Immature natural killer cell (primary cell): ENCODE data around the gene RAB4A. TPM values are rescaled to one million over a fixed set of nuclear protein-coding genes. Genes with fewer than 3 reads are reported as not detected.

Experiments
- DNase-seq, 3 donors: peaks; one replicate each; pipeline ENCODE4 v3.0.0; 2022; ENCODE audit warnings: mixed read lengths in 1 of 3
- H3K27ac Mint-ChIP-seq, 6 donors: one replicate each; pipeline ENCODE4 v1.8.0; 2020; ENCODE audit warnings: mixed read lengths in 6 of 6, mild to moderate bottlenecking in 5 of 6, inconsistent platforms in 4 of 6, moderate library complexity in 3 of 6
- H3K27me3 Mint-ChIP-seq, 3 donors: one replicate each; pipeline ENCODE4 v1.8.0; 2020 to 2021; ENCODE audit warnings: low read depth in 3 of 3, mild to moderate bottlenecking in 3 of 3, mixed read lengths in 3 of 3, moderate library complexity in 3 of 3, inconsistent platforms in 1 of 3
- H3K36me3 Mint-ChIP-seq, 3 donors: one replicate each; pipeline ENCODE4 v1.8.0; 2020; ENCODE audit warnings: mixed read lengths in 3 of 3, inconsistent platforms in 2 of 3, mild to moderate bottlenecking in 2 of 3
- H3K4me1 Mint-ChIP-seq, 2 donors: one replicate each; pipeline ENCODE4 v1.8.0; 2020; ENCODE audit warnings: inconsistent platforms in 2 of 2, mild to moderate bottlenecking in 2 of 2, mixed read lengths in 2 of 2, moderate library complexity in 1 of 2
- H3K4me3 Mint-ChIP-seq, 5 donors: one replicate each; pipeline ENCODE4 v1.8.0; 2020; ENCODE audit warnings: mild to moderate bottlenecking in 5 of 5, mixed read lengths in 5 of 5, inconsistent platforms in 3 of 5, moderate library complexity in 3 of 5
- H3K9me3 Mint-ChIP-seq, 6 donors: one replicate each; pipeline ENCODE4 v1.8.0; 2020; ENCODE audit warnings: mild to moderate bottlenecking in 6 of 6, mixed read lengths in 6 of 6, inconsistent platforms in 4 of 6, moderate library complexity in 3 of 6
- polyA plus RNA-seq, 3 donors: library from polyadenylated mRNA; unstranded; fragments of 300-500 nt; fragmentation: Illumina TruSeq; gene quantifications; one replicate each; pipeline ENCODE4 v1.2.3, GENCODE V29; 2021

Gene RAB4A
- polyA plus RNA-seq, 3 donors from 2014 or later: 21.7 to 30.1 (median 22.3) TPM

DNA sequence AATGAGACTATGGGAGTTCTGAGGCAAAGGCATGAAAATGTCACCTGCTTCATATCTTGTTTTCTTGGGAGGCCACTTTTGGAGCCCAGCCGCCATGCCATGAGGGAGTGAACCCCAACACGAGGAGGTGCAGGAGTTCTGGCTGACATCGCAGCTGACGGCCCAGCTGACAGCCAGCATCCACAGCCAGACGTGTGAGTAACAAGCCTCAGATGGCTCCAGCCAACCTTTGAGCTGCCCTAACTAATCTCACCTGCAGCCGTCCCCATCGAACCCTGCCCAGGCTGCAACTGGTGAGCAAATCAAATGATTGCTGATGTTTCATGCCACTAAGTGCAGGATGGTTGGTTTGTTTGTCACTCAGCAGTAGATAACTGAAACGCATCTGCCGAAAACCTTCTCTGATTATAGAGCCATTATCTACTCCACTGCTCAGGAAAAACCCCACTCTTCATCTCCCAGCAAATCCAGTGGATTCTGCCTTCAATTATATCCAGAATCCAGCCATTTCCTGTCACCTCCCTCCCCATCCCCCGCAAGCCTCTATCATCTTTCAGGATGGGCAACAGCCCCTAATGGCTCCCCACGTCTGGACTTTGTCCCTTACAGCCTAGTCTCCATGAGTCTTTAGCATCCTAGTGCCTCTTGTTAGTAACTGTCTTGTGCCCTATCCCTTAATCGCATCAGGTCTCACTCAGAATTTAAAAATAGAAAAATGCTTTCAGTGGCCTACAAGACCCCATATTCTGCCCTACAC lies 18.5 kb upstream of the RAB4A start:
- Mint-ChIP-seq H3K4me3 (no peak overlapping the region), H3K27me3 (peaks cover 0 to 4% (median 2%) of the 10 kb centered on the region in 3 donors), H3K4me1 (peaks cover 21 to 25% of the 10 kb centered on the region in 2 donors)

DNA sequence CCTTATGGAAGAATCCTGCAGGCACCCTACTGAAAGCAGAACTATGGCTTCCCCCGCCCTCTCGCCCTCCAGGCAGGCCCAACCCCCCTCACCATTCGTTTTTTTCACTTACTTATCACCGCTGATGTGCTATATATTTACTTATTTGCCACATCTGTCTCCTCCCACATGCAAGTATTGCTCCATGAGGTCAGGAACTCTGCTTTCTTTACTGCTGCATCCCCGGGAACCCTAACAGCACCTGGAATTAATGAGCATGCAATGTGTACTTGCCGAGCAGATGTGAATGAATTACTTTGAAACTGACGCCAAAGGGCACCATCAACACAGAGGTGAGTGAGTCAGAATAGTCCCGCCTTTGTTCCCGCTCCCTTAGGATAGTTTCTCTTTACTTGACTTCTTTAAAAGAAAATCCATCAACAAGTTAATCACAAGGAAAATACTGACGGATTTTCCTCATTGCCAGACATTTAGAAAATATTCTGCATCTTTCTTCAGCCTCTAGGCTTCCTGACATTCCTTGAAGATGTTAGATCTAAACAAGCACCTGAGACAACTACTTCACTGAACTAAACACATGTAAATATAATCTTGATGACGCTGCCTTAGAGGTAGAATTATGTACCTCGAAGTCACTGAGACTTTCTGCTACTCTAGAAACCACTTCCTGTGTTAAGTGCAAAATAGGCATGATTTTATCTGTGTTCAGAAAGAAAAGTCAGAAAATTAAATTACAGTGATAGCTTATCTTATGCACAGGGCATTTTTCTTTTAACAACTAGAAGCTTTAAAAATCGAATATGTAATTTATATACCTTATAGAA lies 17.5 kb upstream of the RAB4A start:
- H3K4me3 Mint-ChIP-seq: peak overlapping the region; percentile 59 to 84 (median 68)
- peak; percentile 30 to 59 (median 48) for DNase-seq
- H3K9me3 Mint-ChIP-seq: no peaks in the 10 kb centered on the region
- no peaks in the 10 kb centered on the region for H3K36me3 Mint-ChIP-seq
- peaks cover 0 to 4% (median 4%) of the 10 kb centered on the region in 3 donors for H3K27me3 Mint-ChIP-seq
- H3K27ac Mint-ChIP-seq: peak overlapping the region; percentile 72 to 89 (median 77)
- peaks cover 28 to 32% of the 10 kb centered on the region in 2 donors for H3K4me1 Mint-ChIP-seq

More for the DNA sequence above, 18.5 kb upstream of the RAB4A start:
- no peaks in the 10 kb centered on the region for H3K36me3 Mint-ChIP-seq
- H3K9me3 Mint-ChIP-seq: no peaks in the 10 kb centered on the region
- H3K27ac Mint-ChIP-seq: peak overlapping the region in 5 of 6 donors; percentile 33 to 78 (median 76)
- no peak for DNase-seq

DNA sequence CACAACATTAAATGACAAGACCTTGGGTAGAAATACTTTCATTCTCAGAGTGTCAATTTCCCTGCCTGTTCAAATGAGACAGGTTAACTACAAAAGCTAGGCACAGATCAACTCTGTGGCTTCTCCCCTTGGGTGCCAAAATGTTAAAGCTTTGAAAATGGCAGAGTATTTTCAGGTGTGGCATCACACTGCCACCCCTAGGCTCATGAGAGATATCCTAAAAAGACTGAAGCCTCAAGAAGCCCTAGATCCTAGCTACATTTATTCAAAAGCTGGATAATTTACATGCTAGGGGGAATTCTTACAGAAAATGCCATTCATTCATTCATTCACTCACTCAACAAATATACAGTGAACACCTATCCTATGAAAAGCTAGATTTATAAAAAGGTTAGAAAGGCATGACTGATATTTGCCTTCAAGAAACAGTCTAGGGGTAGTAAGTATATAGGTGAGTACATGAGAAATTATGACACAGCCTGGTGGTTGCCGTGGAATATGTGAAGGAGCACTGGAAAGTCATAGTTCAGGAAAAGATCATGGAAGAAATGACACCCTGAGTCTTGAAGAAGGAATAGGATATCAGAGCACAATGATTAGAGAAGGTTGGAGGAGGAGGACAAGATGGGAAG lies 15.9 kb upstream of the RAB4A start:
- H3K4me3 Mint-ChIP-seq: peak overlapping the region in 2 of 5 donors; percentile 36 to 74
- no peaks in the 10 kb centered on the region for H3K9me3 Mint-ChIP-seq
- H3K27ac Mint-ChIP-seq: peak overlapping the region in 4 of 6 donors; percentile 52 to 87 (median 76)
- H3K4me1 Mint-ChIP-seq: peaks cover 35 to 40% of the 10 kb centered on the region in 2 donors
- H3K36me3 Mint-ChIP-seq: no peaks in the 10 kb centered on the region
- peak in 1 of 3 donors; percentile 23 for DNase-seq
- peaks cover 2 to 4% (median 3%) of the 10 kb centered on the region in 3 donors for H3K27me3 Mint-ChIP-seq

GRCh38 chr1:229258031-229258756 lies 12.7 kb upstream of the RAB4A start:
- peak; percentile 66 to 72 (median 66) for DNase-seq

DNA sequence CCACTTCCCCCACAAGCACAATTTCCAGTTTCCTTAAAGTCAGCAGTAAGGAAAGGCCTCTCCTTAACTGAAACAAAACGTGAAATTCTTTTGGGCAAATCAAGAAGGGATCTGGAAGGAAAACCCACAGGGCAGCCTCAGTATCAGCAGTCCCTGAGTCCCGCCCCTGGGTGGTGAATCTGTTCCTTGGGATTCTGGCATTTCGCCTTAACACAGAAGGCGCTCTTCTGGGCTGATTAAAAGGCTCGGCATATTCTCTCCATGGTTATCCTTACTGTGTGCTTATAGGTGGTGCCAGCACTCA lies 12.2 kb upstream of the RAB4A start:
- H3K36me3 Mint-ChIP-seq: no peaks in the 10 kb centered on the region
- H3K4me1 Mint-ChIP-seq: peaks cover 22 to 26% of the 10 kb centered on the region in 2 donors
- no peaks in the 10 kb centered on the region for H3K9me3 Mint-ChIP-seq
- DNase-seq: no peak
- peak overlapping the region; percentile 23 to 65 (median 49) for H3K4me3 Mint-ChIP-seq
- peaks cover 2 to 3% (median 2%) of the 10 kb centered on the region in 3 donors for H3K27me3 Mint-ChIP-seq
- peak overlapping the region; percentile 49 to 78 (median 60) for H3K27ac Mint-ChIP-seq

More at GRCh38 chr1:229258031-229258756, 12.7 kb upstream of the RAB4A start:
- peak overlapping the region; percentile 23 to 65 (median 49) for H3K4me3 Mint-ChIP-seq
- H3K4me1 Mint-ChIP-seq: peaks cover 27 to 31% of the 10 kb centered on the region in 2 donors
- peak overlapping the region; percentile 49 to 80 (median 60) for H3K27ac Mint-ChIP-seq
- H3K36me3 Mint-ChIP-seq: no peaks in the 10 kb centered on the region
- no peaks in the 10 kb centered on the region for H3K9me3 Mint-ChIP-seq
- H3K27me3 Mint-ChIP-seq: peaks cover 2 to 3% (median 2%) of the 10 kb centered on the region in 3 donors

DNA sequence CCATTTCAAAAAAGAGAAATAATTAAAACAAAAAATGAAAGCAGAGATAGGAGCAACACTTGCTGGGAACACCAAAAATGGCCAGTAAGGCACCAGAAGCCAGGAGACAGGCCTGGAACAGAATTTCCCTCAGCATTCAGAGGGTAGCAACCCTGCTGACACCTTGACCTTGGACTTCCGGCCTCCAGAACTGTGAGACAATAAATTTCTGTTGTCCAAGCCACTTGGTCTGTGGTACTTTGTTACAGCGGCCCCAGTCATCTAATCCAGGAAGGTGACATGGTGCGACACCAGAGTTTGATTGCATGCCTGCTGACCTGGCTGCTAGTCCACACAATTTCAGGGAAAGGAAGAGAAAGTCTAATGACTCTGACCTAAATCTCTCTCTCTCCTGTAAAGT lies 10.6 kb upstream of the RAB4A start:
- Mint-ChIP-seq H3K36me3 (no peaks in the 10 kb centered on the region), H3K9me3 (no peaks in the 10 kb centered on the region), H3K27ac (peak overlapping the region in 1 of 6 donors; percentile 28), H3K4me3 (no peak overlapping the region), H3K4me1 (peaks cover 14 to 15% of the 10 kb centered on the region in 2 donors), H3K27me3 (peaks cover 2 to 4% (median 3%) of the 10 kb centered on the region in 3 donors)
- no peak for DNase-seq

DNA sequence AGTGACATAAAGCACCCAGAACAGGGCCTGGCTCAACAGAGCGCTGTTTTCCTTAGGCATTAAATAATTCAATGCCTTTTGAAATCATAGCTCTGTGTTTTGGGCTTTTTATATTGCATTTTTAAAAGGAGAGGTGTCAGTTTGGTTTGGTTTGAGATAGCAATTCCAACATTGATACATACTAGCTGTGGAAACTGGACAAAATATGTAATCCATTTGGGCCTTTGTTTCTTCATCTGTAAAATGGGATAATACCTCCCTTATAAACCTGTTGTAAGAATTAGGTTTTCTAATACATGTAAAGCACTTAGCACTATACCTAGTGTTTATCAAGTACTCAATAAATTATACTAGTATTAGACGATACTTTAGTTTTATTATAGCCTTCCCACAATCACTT lies 8.7 kb upstream of the RAB4A start:
- no peaks in the 10 kb centered on the region for H3K9me3 Mint-ChIP-seq
- peaks cover 0 to 7% (median 3%) of the 10 kb centered on the region in 3 donors for H3K27me3 Mint-ChIP-seq
- no peak for DNase-seq
- H3K4me1 Mint-ChIP-seq: peaks cover 14 to 15% of the 10 kb centered on the region in 2 donors
- H3K27ac Mint-ChIP-seq: no peak overlapping the region
- H3K4me3 Mint-ChIP-seq: no peak overlapping the region
- H3K36me3 Mint-ChIP-seq: no peaks in the 10 kb centered on the region

DNA sequence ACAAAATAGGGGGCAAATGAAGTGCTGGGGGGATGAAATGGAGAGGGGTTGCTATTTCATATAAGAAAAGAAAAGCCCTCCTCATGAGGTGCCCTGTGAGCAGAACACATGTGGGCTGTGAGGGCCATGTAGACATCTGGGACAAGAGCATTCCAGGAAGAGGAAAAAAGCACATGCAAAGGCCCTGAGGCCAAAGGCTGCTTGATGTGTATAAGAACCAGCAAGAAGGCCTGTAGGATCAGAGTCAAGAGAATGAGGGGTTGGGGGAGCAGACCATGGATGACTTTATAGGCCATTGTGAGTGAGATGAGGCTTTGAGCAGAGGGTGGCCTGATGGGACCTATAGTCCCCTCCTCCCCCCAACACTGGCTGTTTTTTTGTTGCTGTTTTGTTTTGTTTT lies 7.7 kb upstream of the RAB4A start:
- H3K27me3 Mint-ChIP-seq: peaks cover 0 to 5% (median 3%) of the 10 kb centered on the region in 3 donors

GRCh38 chr1:229264068-229264467 lies 6.8 kb upstream of the RAB4A start:
- Mint-ChIP-seq H3K4me1 (peaks cover under 1% of the 10 kb centered on the region in 2 donors), H3K27ac (no peak overlapping the region), H3K9me3 (no peaks in the 10 kb centered on the region), H3K4me3 (no peak overlapping the region), H3K27me3 (peaks cover 0 to 5% (median 0%) of the 10 kb centered on the region in 3 donors), H3K36me3 (no peaks in the 10 kb centered on the region)
- no peak for DNase-seq

More for the DNA sequence above, 7.7 kb upstream of the RAB4A start:
- no peak for DNase-seq
- H3K4me1 Mint-ChIP-seq: peaks cover 8 to 9% of the 10 kb centered on the region in 2 donors
- no peak overlapping the region for H3K4me3 Mint-ChIP-seq
- no peaks in the 10 kb centered on the region for H3K36me3 Mint-ChIP-seq
- no peak overlapping the region for H3K27ac Mint-ChIP-seq
- H3K9me3 Mint-ChIP-seq: no peaks in the 10 kb centered on the region

GRCh38 chr1:229264487-229264886 lies 6.4 kb upstream of the RAB4A start:
- Mint-ChIP-seq H3K27ac (no peak overlapping the region), H3K4me1 (no peaks in the 10 kb centered on the region), H3K27me3 (peaks cover 0 to 5% (median 0%) of the 10 kb centered on the region in 3 donors), H3K36me3 (no peaks in the 10 kb centered on the region), H3K9me3 (no peaks in the 10 kb centered on the region), H3K4me3 (no peak overlapping the region)
- no peak for DNase-seq

DNA sequence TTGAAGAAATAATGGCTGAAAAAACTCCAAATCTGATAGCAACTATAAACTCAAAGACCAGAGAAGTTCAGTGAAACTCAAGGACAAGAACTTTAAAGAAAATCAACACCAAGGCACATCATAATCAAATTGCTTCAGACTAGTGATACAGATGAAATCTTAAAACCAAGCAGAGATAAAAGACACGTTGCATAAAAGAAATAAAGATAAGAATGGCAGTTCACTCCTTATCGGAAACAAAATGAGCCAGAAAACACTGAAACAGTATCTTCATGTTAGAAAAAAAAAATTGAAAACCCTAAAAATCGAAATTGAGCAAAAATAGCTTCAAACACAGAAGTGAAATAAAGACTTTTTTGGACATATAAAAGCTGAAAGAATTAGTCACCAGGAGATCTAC lies 4.6 kb upstream of the RAB4A start:
- Mint-ChIP-seq H3K4me1 (peaks cover 0 to 3% of the 10 kb centered on the region in 2 donors), H3K4me3 (no peak overlapping the region), H3K36me3 (no peaks in the 10 kb centered on the region), H3K27ac (no peak overlapping the region), H3K27me3 (peaks cover under 1 to 7% (median 3%) of the 10 kb centered on the region in 3 donors), H3K9me3 (no peaks in the 10 kb centered on the region)
- no peak for DNase-seq

DNA sequence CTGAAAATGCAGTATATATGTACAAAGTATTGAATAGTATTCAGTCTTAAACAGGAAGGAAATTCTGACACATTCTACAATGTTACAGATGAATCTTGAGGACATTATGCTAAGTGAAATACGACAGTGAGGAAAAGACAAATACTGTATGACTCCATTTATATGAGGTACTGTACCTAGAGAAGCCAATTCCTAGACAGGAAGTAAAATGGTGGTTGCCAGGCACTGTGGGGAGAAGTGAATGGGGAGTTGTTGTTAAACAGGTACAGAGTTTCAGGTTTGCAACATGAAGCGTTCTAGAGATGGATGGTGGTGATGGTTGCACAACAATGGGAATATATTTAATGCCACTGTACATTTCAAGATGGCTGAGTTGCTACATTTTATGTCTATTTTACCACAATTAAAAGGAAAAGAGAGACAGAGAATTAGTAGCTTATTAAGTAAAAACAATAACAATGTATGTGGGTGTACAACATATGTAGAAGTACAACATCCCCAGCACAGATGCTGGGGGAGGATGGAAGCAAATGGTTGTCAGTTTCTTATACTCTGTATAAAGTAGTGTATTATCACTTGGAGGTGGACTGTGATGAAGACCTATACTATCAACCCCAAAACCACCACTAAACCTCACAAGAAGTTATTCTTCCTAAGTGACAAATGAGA lies 3.9 kb upstream of the RAB4A start:
- Mint-ChIP-seq H3K4me1 (peaks cover 7 to 8% of the 10 kb centered on the region in 2 donors), H3K27me3 (peaks cover 5 to 8% (median 7%) of the 10 kb centered on the region in 3 donors), H3K36me3 (no peaks in the 10 kb centered on the region), H3K4me3 (no peak overlapping the region), H3K9me3 (no peaks in the 10 kb centered on the region), H3K27ac (peak overlapping the region in 1 of 6 donors; percentile 20)
- DNase-seq: no peak
